ENCODE measurements around the gene KRT39. TPM values are rescaled to one million over a fixed set of nuclear protein-coding genes. Genes with fewer than 3 reads are reported as not detected.

The KRT39 gene
- total and polyA plus RNA-seq, 2 experiments from 2014 or later: not detected

DNA sequence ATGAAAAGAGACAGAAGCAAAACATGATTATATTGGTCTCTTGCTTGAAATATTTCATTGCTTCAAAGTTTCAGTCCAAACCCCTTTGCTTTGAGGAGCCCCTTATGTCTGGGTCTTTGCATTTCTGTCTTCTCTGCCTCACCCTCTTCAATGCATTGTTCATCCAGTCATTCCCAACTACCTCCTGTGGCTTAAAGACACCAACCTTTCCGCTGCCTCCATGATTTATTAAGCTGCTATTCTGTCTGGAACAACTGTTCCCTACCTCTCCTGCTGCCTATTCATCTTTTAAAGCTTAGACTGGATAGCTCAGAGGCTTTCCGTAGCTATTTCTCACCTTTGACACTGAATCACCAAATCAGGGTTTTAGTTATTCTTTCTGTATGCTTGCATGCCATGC lies 30.6 kb upstream of the KRT39 start:
- Histone ChIP-seq H3K79me2 (no peaks in the 10 kb centered on the region), H3K9me2 (replicated peaks; ENCODE audit: insufficient read depth) (no peaks in the 10 kb centered on the region), H3K9me3 (ENCODE audit: low read depth) (no peaks in the 10 kb centered on the region), H3K4me2 (no peak overlapping the region), H3K27me3 (peaks cover 4% of the 10 kb centered on the region), H3K36me3 (replicated peaks; ENCODE audit: insufficient read depth, low read depth) (no peaks in the 10 kb centered on the region), H3K27ac (no peak overlapping the region), H2AFZ (no peak overlapping the region), H3K4me3 (no peak overlapping the region), H4K20me1 (ENCODE audit: insufficient read depth, poor library complexity, severe bottlenecking) (no peaks in the 10 kb centered on the region), H3K4me1 (ENCODE audit: insufficient read depth) (no peaks in the 10 kb centered on the region)
- WGBS (ENCODE audit: low lambda C conversion rate, missing lambda C conversion rate): 84% methylated on average over 2 of the region's 2 CpGs
- DNase-seq (ENCODE audit: low spot score): no peak
- TF ChIP-seq, protein P1, sequence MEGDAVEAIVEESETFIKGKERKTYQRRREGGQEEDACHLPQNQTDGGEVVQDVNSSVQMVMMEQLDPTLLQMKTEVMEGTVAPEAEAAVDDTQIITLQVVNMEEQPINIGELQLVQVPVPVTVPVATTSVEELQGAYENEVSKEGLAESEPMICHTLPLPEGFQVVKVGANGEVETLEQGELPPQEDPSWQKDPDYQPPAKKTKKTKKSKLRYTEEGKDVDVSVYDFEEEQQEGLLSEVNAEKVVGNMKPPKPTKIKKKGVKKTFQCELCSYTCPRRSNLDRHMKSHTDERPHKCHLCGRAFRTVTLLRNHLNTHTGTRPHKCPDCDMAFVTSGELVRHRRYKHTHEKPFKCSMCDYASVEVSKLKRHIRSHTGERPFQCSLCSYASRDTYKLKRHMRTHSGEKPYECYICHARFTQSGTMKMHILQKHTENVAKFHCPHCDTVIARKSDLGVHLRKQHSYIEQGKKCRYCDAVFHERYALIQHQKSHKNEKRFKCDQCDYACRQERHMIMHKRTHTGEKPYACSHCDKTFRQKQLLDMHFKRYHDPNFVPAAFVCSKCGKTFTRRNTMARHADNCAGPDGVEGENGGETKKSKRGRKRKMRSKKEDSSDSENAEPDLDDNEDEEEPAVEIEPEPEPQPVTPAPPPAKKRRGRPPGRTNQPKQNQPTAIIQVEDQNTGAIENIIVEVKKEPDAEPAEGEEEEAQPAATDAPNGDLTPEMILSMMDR (IDR thresholded peaks at IDR 0.05; ENCODE audit: poor library complexity): no peak
- no peak for TF ChIP-seq EZH2 (IDR thresholded peaks at IDR 0.05; ENCODE audit: borderline replicate concordance)
- TF ChIP-seq EZH2phosphoT487 (IDR thresholded peaks at IDR 0.05; ENCODE audit: low read depth, severe bottlenecking, unreplicated experiment): no peak

DNA sequence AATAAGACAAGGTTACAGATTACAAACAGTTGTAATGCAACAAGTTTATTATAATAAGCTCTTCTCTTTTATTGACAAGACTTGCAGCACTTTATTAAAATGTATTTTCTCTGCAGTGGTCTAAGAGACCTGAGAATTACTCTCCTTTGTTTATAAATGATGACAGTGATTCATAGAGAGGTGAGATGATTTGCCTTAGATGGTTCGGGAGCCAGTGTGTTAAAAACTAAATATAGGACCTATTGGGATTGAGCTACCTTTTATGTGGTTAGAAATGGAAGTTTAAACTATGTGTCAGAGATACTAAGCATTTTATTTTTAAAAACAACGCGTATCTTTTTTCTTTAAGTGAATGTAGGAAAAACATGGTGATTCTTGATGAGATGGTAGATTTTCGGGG lies 30.1 kb upstream of the KRT39 start:
- no peak overlapping the region for H3K4me3 ChIP-seq
- H3K4me2 ChIP-seq: no peak overlapping the region
- WGBS (ENCODE audit: low lambda C conversion rate, missing lambda C conversion rate): 81% methylated on average over 4 of the region's 4 CpGs
- no peaks in the 10 kb centered on the region for H3K36me3 ChIP-seq (replicated peaks; ENCODE audit: insufficient read depth, low read depth)
- H3K4me1 ChIP-seq (ENCODE audit: insufficient read depth): no peaks in the 10 kb centered on the region
- H3K27me3 ChIP-seq: peaks cover 4% of the 10 kb centered on the region
- H4K20me1 ChIP-seq (ENCODE audit: insufficient read depth, poor library complexity, severe bottlenecking): no peaks in the 10 kb centered on the region
- no peak for TF ChIP-seq EZH2 (IDR thresholded peaks at IDR 0.05; ENCODE audit: borderline replicate concordance)
- TF ChIP-seq EZH2phosphoT487 (IDR thresholded peaks at IDR 0.05; ENCODE audit: low read depth, severe bottlenecking, unreplicated experiment): no peak
- TF ChIP-seq, protein P1 (IDR thresholded peaks at IDR 0.05; ENCODE audit: poor library complexity): no peak
- H3K27ac ChIP-seq: no peak overlapping the region
- no peaks in the 10 kb centered on the region for H3K9me3 ChIP-seq (ENCODE audit: low read depth)
- no peak overlapping the region for H2AFZ ChIP-seq
- no peak for DNase-seq (ENCODE audit: low spot score)
- H3K79me2 ChIP-seq: no peaks in the 10 kb centered on the region
- H3K9me2 ChIP-seq (replicated peaks; ENCODE audit: insufficient read depth): no peaks in the 10 kb centered on the region

DNA sequence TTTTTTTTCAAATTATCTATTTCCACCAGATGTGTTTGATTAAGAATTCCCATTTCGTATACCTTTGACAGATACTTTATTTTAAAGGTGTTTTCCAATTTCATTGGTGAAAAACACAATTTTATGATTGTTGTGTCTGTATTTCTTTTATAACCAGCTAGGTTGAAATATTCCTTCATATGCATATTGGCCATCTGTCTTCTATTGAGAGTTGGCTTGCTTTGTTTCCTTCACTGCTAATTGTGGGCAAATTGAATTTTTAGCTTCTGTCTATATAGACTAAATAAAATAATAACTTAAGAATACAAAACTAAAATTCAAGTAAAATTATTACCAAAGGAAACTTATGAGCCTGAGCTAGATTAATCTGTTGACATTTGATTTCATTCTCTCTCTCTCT lies 28.4 kb upstream of the KRT39 start:
- no peak overlapping the region for H3K27ac ChIP-seq
- no peaks in the 10 kb centered on the region for H3K79me2 ChIP-seq
- H3K4me2 ChIP-seq: no peak overlapping the region
- H4K20me1 ChIP-seq (ENCODE audit: insufficient read depth, poor library complexity, severe bottlenecking): no peaks in the 10 kb centered on the region
- H3K4me3 ChIP-seq: no peak overlapping the region
- no peaks in the 10 kb centered on the region for H3K9me2 ChIP-seq (replicated peaks; ENCODE audit: insufficient read depth)
- H3K4me1 ChIP-seq (ENCODE audit: insufficient read depth): no peaks in the 10 kb centered on the region
- TF ChIP-seq, protein P1 (IDR thresholded peaks at IDR 0.05; ENCODE audit: poor library complexity): no peak
- TF ChIP-seq EZH2phosphoT487 (IDR thresholded peaks at IDR 0.05; ENCODE audit: low read depth, severe bottlenecking, unreplicated experiment) (no peak), EZH2 (IDR thresholded peaks at IDR 0.05; ENCODE audit: borderline replicate concordance) (no peak)
- H3K36me3 ChIP-seq (replicated peaks; ENCODE audit: insufficient read depth, low read depth): no peaks in the 10 kb centered on the region
- no peak overlapping the region for H2AFZ ChIP-seq
- peaks cover 4% of the 10 kb centered on the region for H3K27me3 ChIP-seq
- no peak for DNase-seq (ENCODE audit: low spot score)
- H3K9me3 ChIP-seq (ENCODE audit: low read depth): no peaks in the 10 kb centered on the region
- 0% methylated on average over 1 of the region's 1 CpG for WGBS (ENCODE audit: low lambda C conversion rate, missing lambda C conversion rate)

DNA sequence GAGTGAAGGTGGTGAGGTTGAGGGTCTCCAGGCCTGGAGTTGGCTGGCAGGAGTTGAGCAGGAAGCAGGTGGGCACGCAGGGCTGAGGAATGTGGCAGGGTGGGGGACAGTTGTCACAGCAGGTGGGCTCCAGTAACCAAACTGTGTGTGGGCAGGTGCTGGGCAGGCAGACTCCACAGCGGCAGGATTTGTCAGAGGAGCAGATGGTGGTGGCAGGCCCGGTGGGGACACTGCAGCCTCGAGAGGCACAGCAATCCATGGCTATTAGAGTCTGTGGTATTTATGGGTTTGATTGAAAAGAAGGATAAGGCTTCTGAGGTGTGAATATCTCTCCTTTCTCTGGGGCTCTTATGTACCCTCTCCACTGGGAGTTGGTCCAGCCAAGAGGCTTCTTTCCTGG lies 27.1 kb upstream of the KRT39 start, which contains the start of gene KRTAP3-3:
TSS of gene KRTAP3-3 (minus strand) at position 326 of the 400 bp plus-strand sequence. CDS start at position 259, 67 bp downstream.
- no peak within 1 kb of the TSS for H2AFZ ChIP-seq
- H4K20me1 ChIP-seq (ENCODE audit: insufficient read depth, poor library complexity, severe bottlenecking): no peaks in the 10 kb centered on the region
- no peaks in the 10 kb centered on the region for H3K4me1 ChIP-seq (ENCODE audit: insufficient read depth)
- DNase-seq (ENCODE audit: low spot score): no peak
- no peaks in the 10 kb centered on the region for H3K9me2 ChIP-seq (replicated peaks; ENCODE audit: insufficient read depth)
- no peak within 1 kb of the TSS for H3K27ac ChIP-seq
- WGBS (ENCODE audit: low lambda C conversion rate, missing lambda C conversion rate): 44% methylated on average over 4 of the region's 4 CpGs
- H3K4me3 ChIP-seq: no peak within 1 kb of the TSS
- no peaks in the 10 kb centered on the region for H3K79me2 ChIP-seq
- H3K36me3 ChIP-seq (replicated peaks; ENCODE audit: insufficient read depth, low read depth): no peaks in the 10 kb centered on the region
- no peak within 1 kb of the TSS for H3K4me2 ChIP-seq
- no peaks in the 10 kb centered on the region for H3K9me3 ChIP-seq (ENCODE audit: low read depth)
- peaks cover 4% of the 10 kb centered on the region for H3K27me3 ChIP-seq
- TF ChIP-seq EZH2phosphoT487 (IDR thresholded peaks at IDR 0.05; ENCODE audit: low read depth, severe bottlenecking, unreplicated experiment) (no peak), EZH2 (IDR thresholded peaks at IDR 0.05; ENCODE audit: borderline replicate concordance) (no peak)
- TF ChIP-seq, protein P1 (IDR thresholded peaks at IDR 0.05; ENCODE audit: poor library complexity): no peak
